SJCRH30 (cell line): ENCODE data around the gene MOB3C. TPM values are rescaled to one million over a fixed set of nuclear protein-coding genes. Genes with fewer than 3 reads are reported as not detected.
"Not testable (repeated sequence)": the region's sequence is repeated elsewhere in the genome, so short reads cannot be mapped to it uniquely, and the experiment has no call there.

ENCODE experiments used
- DNase-seq, 2 experiments: peaks; one replicate each; pipeline ENCODE4 v3.0.0-alpha.2; 2015 to 2020
- H3K27ac ChIP-seq: fragments of 250-450 bp; sonication (Bioruptor Pico); 2 replicates; pipeline ENCODE4 v1.5.1; 2020; ENCODE audit warnings: mild to moderate bottlenecking, moderate library complexity
- H3K27me3 ChIP-seq: fragments of 250-450 bp; sonication (Bioruptor Pico); 2 replicates; pipeline ENCODE4 v1.5.1; 2020; ENCODE audit warnings: mild to moderate bottlenecking, moderate library complexity
- H3K36me3 ChIP-seq: fragments of 250-450 bp; sonication (Bioruptor Pico); 2 replicates; pipeline ENCODE4 v1.5.1; 2020; ENCODE audit warnings: mild to moderate bottlenecking, moderate library complexity
- H3K4me1 ChIP-seq: fragments of 250-450 bp; sonication (Bioruptor Pico); 2 replicates; pipeline ENCODE4 v1.5.1; 2020; ENCODE audit warnings: mild to moderate bottlenecking, moderate library complexity
- H3K4me3 ChIP-seq: fragments of 250-450 bp; sonication (Bioruptor Pico); 2 replicates; pipeline ENCODE4 v1.5.1; 2020; ENCODE audit warnings: mild to moderate bottlenecking, moderate library complexity
- H3K9me3 ChIP-seq: fragments of 250-450 bp; sonication (Bioruptor Pico); replicated peaks from 2 replicates; pipeline ENCODE4 v1.5.1; 2020; ENCODE audit warnings: mild to moderate bottlenecking, moderate library complexity
- total RNA-seq: library from RNA; depleted of rRNA; stranded (reverse); fragments of >200 nt; shearing (Covaris generic); gene quantifications from 2 replicates; pipeline ENCODE4 v1.2.3, GENCODE V29; 2014; rRNA removed

MOB3C gene
- 3.5 and 4.3 TPM in 2 replicates for total RNA-seq

- Histone ChIP-seq H3K27ac (no peak within 1 kb of the TSS), H3K4me1 (peaks cover 5% of the 10 kb centered on the region), H3K36me3 (no peaks in the 10 kb centered on the region), H3K4me3 (peak within 1 kb of the TSS; percentile 80), H3K9me3 (no peaks in the 10 kb centered on the region), H3K27me3 (no peaks in the 10 kb centered on the region)
- peak; percentile 77 to 83 for DNase-seq
These were observed at the start of gene MOB3C for GRCh38 chr1:46616277-46617107. MOB3C (minus strand) TSS chr1:46616811; CDS start chr1:46613321, 3,490 bp downstream.

DNA sequence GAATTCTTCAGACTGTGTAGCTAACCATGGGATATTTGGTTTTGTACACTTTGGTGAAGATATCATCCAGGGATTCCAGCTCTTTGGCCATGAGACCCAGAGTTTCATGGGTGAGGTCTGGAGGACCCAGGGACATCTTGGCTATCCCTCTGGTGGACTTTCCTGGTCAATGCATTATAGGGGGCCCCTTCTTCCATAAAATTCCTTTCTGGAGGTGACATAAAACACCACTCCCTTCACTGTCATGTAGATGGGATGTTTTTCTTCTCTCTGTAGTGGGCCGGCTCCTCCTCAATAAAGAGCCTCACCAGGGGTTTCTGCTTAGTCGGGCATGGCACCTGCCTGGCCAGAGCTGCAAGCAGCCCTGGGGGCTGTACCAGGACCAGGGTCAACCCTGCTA is 49.4 kb upstream of the MOB3C start:
- H3K27ac ChIP-seq = no peak overlapping the region
- DNase-seq = no peak
- H3K4me3 ChIP-seq = no peak overlapping the region

GRCh38 chr1:46662919-46663318 is 46.3 kb upstream of the MOB3C start:
- not testable (repeated sequence) for DNase-seq, H3K4me3 ChIP-seq, H3K27me3 ChIP-seq

More for the DNA sequence above, 49.4 kb upstream of the MOB3C start:
- no peaks in the 10 kb centered on the region for H3K9me3 ChIP-seq
- no peaks in the 10 kb centered on the region for H3K27me3 ChIP-seq
- peaks cover 2% of the 10 kb centered on the region; the same call in 1 of the 2 replicates for H3K4me1 ChIP-seq
- H3K36me3 ChIP-seq = peaks cover 14% of the 10 kb centered on the region

DNA sequence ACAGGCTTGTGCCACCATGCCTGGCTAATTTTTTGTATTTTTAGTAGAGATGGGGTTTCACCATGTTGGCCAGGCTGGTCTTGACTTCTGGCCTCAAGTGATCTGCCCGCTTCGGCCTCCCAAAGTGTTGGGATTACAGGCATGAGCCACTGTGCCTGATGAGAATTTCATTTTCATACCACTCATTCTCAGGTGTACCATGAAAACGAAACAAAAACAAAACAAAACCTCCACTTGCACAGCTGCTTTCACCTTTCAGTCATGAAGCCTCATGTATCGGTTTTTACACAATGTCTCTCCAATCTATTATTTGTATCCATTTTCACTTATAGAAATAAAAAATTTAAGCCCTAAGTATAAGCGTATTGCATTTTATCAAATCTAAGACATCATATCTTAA is 43.5 kb upstream of the MOB3C start:
- H3K4me3 ChIP-seq, H3K9me3 ChIP-seq, H3K4me1 ChIP-seq, H3K27me3 ChIP-seq, DNase-seq, H3K27ac ChIP-seq: not testable (repeated sequence)
- H3K36me3 ChIP-seq = peaks cover 36% of the 10 kb centered on the region

More at GRCh38 chr1:46662919-46663318, 46.3 kb upstream of the MOB3C start:
- H3K27ac ChIP-seq, H3K9me3 ChIP-seq, H3K4me1 ChIP-seq: not testable (repeated sequence)
- H3K36me3 ChIP-seq = peaks cover 17% of the 10 kb centered on the region

DNA sequence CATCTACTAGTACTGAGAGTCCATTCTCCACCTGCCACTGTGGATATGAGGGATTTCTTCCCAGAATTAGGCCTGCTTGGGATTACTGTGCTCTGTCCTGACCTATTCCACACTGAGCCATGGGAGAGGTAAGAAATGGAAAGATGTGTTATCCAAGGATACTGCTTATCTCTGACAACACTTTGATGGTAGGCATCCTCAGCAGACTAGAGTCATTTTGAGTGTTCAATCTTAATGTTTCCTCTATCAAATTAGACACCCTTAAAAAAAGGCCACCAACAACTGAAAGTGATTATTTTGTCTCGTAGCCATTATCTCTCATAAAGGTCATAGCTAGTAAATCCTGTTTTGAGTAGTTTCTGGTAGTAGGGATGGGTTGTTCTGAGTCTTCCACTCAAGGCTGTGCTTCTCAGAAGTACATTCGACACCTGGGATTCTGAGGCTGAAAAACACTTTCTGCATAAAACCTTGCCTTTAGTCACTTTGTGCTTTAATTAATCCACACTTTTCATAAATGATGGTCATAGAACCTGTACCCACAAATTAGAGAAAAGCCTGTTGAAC is 42.8 kb upstream of the MOB3C start:
- H3K27me3 ChIP-seq = no peaks in the 10 kb centered on the region
- H3K27ac ChIP-seq = no peak overlapping the region
- no peaks in the 10 kb centered on the region for H3K4me1 ChIP-seq
- H3K9me3 ChIP-seq = 0 out of 2 replicates have a peak, but pooled peaks cover 3% of the 10 kb centered on the region
- no peak for DNase-seq
- H3K36me3 ChIP-seq = peaks cover 41% of the 10 kb centered on the region
- H3K4me3 ChIP-seq = no peak overlapping the region

DNA sequence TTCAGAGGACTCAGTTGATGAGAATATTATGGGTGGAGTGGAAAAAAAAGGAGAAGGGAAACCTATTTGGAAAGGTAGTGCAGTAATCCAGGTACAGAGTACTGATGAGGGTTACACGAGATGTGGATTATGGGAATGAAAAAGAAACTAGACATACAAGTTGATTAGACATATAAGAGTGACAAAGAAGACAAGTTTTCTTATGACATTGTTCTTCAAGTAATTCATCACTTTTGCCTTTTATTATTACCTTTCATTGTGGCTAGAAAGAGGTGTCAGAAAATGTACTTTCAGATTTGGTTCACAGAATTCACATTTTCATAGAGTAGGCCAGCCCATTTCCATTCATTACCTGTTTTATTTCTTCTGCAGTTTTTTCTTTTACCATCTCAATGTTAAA is 41.2 kb upstream of the MOB3C start:
- H3K4me3 ChIP-seq = no peak overlapping the region
- H3K4me1 ChIP-seq = no peaks in the 10 kb centered on the region
- DNase-seq = no peak
- H3K9me3 ChIP-seq = 0 out of 2 replicates have a peak, but pooled peaks cover 3% of the 10 kb centered on the region
- H3K36me3 ChIP-seq = peaks cover 29% of the 10 kb centered on the region
- H3K27me3 ChIP-seq = no peaks in the 10 kb centered on the region
- no peak overlapping the region for H3K27ac ChIP-seq

- no peak overlapping the region for H3K4me3 ChIP-seq
- H3K36me3 ChIP-seq = peaks cover 31% of the 10 kb centered on the region
- DNase-seq = no peak
- H3K27ac ChIP-seq = no peak overlapping the region
- H3K4me1 ChIP-seq = no peaks in the 10 kb centered on the region
- H3K9me3 ChIP-seq = 0 out of 2 replicates have a peak, but pooled peaks cover 3% of the 10 kb centered on the region
- no peaks in the 10 kb centered on the region for H3K27me3 ChIP-seq
These were observed 40.0 kb upstream of the MOB3C start for GRCh38 chr1:46656643-46657042.

GRCh38 chr1:46655848-46656247 is 39.2 kb upstream of the MOB3C start:
- Histone ChIP-seq H3K27me3 (no peaks in the 10 kb centered on the region), H3K9me3 (0 out of 2 replicates have a peak, but pooled peaks cover 3% of the 10 kb centered on the region), H3K4me1 (no peaks in the 10 kb centered on the region), H3K36me3 (peaks cover 31% of the 10 kb centered on the region), H3K27ac (no peak overlapping the region), H3K4me3 (no peak overlapping the region)
- no peak for DNase-seq

GRCh38 chr1:46654698-46655097 is 38.1 kb upstream of the MOB3C start:
- H3K4me1 ChIP-seq, H3K9me3 ChIP-seq, H3K27me3 ChIP-seq, H3K27ac ChIP-seq, DNase-seq, H3K4me3 ChIP-seq: not testable (repeated sequence)
- peaks cover 43% of the 10 kb centered on the region for H3K36me3 ChIP-seq

- Histone ChIP-seq H3K4me3 (no peak overlapping the region), H3K4me1 (no peaks in the 10 kb centered on the region), H3K9me3 (0 out of 2 replicates have a peak, but pooled peaks cover 8% of the 10 kb centered on the region), H3K36me3 (peaks cover 49% of the 10 kb centered on the region), H3K27me3 (no peaks in the 10 kb centered on the region), H3K27ac (no peak overlapping the region)
- no peak for DNase-seq
These were observed 37.4 kb upstream of the MOB3C start for GRCh38 chr1:46654012-46654411.

DNA sequence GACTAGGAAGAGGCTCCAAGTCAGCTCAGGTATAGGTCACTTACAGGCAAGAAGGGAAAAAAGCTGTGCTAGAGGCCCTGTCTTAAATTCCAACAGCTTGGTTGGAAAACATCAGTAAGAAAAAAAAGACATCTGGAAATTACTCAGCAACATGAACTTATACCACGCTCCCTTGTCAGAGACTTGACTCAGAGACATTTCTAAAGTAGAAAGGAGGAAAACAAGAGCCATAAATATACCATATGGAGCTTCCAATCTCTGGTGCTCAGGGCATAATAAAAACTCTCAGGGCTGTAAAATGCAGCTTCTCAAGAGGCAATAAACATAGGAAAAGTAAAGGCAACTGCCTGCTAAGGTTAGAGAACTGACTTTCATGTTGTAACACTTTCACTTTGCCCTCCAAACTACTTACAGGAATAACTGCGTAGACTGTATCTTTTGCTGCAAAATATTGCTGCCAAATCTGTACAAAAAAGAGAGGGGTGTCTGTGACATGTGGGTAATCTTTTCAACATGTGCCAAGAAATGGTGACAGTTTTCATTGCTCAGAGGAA is 36.9 kb upstream of the MOB3C start:
- Histone ChIP-seq H3K9me3 (0 out of 2 replicates have a peak, but pooled peaks cover 8% of the 10 kb centered on the region), H3K4me1 (no peaks in the 10 kb centered on the region), H3K4me3 (no peak overlapping the region), H3K36me3 (peaks cover 49% of the 10 kb centered on the region), H3K27ac (no peak overlapping the region), H3K27me3 (no peaks in the 10 kb centered on the region)
- DNase-seq = no peak

DNA sequence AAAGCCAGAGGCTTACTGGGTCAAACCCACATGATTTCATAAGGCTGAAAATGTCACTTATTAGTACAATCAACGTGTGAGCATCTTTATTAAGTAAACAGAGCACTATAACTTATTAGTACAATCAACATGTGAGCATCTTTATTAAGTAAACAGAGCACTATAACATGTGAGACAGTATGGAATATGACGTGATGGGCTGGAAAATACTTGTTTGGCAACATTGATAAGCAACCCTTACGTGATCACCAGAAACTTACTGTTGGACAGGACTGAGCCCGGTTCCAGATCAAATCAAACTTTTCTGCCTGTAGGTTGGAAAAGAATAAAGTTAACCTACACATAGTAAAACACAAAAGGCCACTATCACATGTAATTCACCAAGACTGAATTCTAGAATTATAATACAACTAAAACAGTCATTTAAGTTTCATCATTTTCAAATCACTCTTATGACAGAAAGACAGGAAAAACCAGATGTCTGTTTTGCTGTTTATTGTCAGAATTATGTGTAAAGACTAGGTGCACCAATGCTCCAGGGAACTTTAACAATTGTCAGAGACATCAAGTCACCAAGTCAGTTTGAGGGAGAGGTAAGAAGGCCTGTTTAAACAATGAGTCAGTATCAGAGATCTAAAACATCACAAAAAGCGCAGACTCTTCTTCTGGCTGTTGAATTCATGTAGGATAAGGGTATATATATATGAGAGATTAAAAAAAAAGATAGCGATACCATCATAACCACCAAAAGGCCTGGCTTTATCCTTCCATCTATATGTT is 35.9 kb upstream of the MOB3C start:
- DNase-seq = no peak
- Histone ChIP-seq H3K27me3 (no peaks in the 10 kb centered on the region), H3K4me3 (no peak overlapping the region), H3K27ac (no peak overlapping the region), H3K36me3 (peaks cover 50% of the 10 kb centered on the region), H3K4me1 (no peaks in the 10 kb centered on the region), H3K9me3 (0 out of 2 replicates have a peak, but pooled peaks cover 8% of the 10 kb centered on the region)

DNA sequence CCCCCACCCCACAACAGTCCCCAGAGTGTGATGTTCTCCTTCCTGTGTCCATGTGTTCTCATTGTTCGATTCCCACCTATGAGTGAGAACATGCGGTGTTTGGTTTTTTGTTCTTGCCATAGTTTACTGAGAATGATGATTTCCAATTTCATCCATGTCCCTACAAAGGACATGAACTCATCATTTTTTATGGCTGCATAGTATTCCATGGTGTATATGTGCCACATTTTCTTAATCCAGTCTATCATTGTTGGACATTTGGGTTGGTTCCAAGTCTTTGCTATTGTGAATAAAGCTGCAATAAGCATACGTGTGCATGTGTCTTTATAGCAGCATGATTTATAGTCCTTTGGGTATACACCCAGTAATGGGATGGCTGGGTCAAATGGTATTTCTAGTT is 34.5 kb upstream of the MOB3C start:
- H3K36me3 ChIP-seq = peaks cover 42% of the 10 kb centered on the region
- H3K27me3 ChIP-seq, DNase-seq: not testable (repeated sequence)

DNA sequence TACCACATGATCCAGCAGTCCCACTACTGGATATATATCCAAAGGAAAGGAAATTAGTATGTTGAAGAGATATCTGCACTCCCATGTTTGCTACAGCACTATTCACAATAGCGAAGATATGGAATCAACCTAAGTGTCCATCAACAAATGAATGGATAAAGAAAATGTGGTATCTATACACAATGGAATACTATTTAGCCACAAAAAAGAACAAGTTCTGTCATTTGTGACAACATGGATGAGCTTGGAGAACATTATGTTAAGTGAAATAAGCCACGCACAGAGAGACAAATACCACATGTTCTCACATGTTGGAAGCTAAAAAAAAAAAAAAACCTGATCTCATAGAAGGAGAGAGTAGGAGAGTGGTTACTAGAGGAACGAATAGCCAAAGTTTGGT is 33.9 kb upstream of the MOB3C start:
- Histone ChIP-seq H3K4me3 (no peak overlapping the region), H3K9me3 (0 out of 2 replicates have a peak, but pooled peaks cover 8% of the 10 kb centered on the region), H3K4me1 (no peaks in the 10 kb centered on the region), H3K27me3 (no peaks in the 10 kb centered on the region), H3K27ac (no peak overlapping the region), H3K36me3 (peaks cover 37% of the 10 kb centered on the region)
- no peak for DNase-seq

More for the DNA sequence above, 34.5 kb upstream of the MOB3C start:
- H3K27ac ChIP-seq, H3K9me3 ChIP-seq, H3K4me3 ChIP-seq, H3K4me1 ChIP-seq: not testable (repeated sequence)
